Stimulated activated CD8-positive, alpha-beta memory T cell treated with anti-CD3 and anti-CD28 coated beads, Interleukin-2, amount 100 ng/mL, for 48 hours (primary cell): ENCODE results near the gene GEN1.

ENCODE experiments used
- DNase-seq, 2 donors: peaks; one replicate each; pipeline ENCODE4 v3.0.0-alpha.2; 2020; ENCODE audit warnings: low read depth in 2 of 2

Gene GEN1

GRCh38 chr2:17795309-17795708 lies 41.4 kb downstream of the GEN1 start:
- no peak for DNase-seq

GRCh38 chr2:17798338-17798737 lies 44.4 kb downstream of the GEN1 start:
- no peak for DNase-seq

GRCh38 chr2:17799301-17800120 lies 45.6 kb downstream of the GEN1 start:
- no peak for DNase-seq

- no peak for DNase-seq
These were observed 46.3 kb downstream of the GEN1 start for GRCh38 chr2:17800219-17800618.

- DNase-seq, result no peak
These were observed 46.9 kb downstream of the GEN1 start for GRCh38 chr2:17800693-17801458.

GRCh38 chr2:17803497-17803896 lies 49.6 kb downstream of the GEN1 start:
- DNase-seq, result no peak

- no peak for DNase-seq
These were observed 50.4 kb downstream of the GEN1 start for GRCh38 chr2:17804358-17804757.

- no peak for DNase-seq
These were observed 51.2 kb downstream of the GEN1 start for GRCh38 chr2:17805166-17805565.

GRCh38 chr2:17805717-17806363 lies 51.9 kb downstream of the GEN1 start:
- no peak for DNase-seq

GRCh38 chr2:17813010-17813741 lies 59.2 kb downstream of the GEN1 start:
- DNase-seq, result no peak

- no peak for DNase-seq
These were observed 60.0 kb downstream of the GEN1 start for GRCh38 chr2:17813742-17814473.

- no peak for DNase-seq
These were observed 60.7 kb downstream of the GEN1 start for GRCh38 chr2:17814601-17815000.

- DNase-seq, result no peak
These were observed 61.7 kb downstream of the GEN1 start for GRCh38 chr2:17815468-17816184.

- DNase-seq, result no peak
These were observed 62.7 kb downstream of the GEN1 start, which contains the start of gene MSGN1 for GRCh38 chr2:17816396-17817245. Gene MSGN1, plus strand, starts transcription at chr2:17816460. Its CDS starts 59 bp downstream, at chr2:17816519.

- DNase-seq, result no peak
These were observed 64.4 kb downstream of the GEN1 start for GRCh38 chr2:17818235-17818815.

- no peak for DNase-seq
These were observed 67.1 kb downstream of the GEN1 start for GRCh38 chr2:17821080-17821479.

- no peak for DNase-seq
These were observed 67.9 kb downstream of the GEN1 start for GRCh38 chr2:17821535-17822444.
